Neural crest cell (in vitro differentiated cells): ENCODE measurements around the gene JUNB. TPM values are rescaled to one million over a fixed set of nuclear protein-coding genes. Genes with fewer than 3 reads are reported as not detected.

Source experiments
- DNase-seq: peaks from one replicate; pipeline ENCODE4 v3.0.0; 2021; ENCODE audit warnings: low read depth, mixed read lengths, low spot score
- H3K27ac Mint-ChIP-seq: one replicate; pipeline ENCODE4 v1.8.0; 2021; ENCODE audit warnings: mild to moderate bottlenecking, mixed read lengths; ENCODE audit not compliant: unreplicated experiment
- H3K27me3 Mint-ChIP-seq: 2 replicates; pipeline ENCODE4 v1.8.0; 2021; ENCODE audit warnings: low read depth, mild to moderate bottlenecking, mixed read lengths
- H3K36me3 Mint-ChIP-seq: 2 replicates; pipeline ENCODE4 v1.8.0; 2021; ENCODE audit warnings: low read depth, mild to moderate bottlenecking, mixed read lengths
- H3K4me1 Mint-ChIP-seq: 2 replicates; pipeline ENCODE4 v1.8.0; 2021; ENCODE audit warnings: mixed read lengths
- H3K4me3 Mint-ChIP-seq: one replicate; pipeline ENCODE4 v1.8.0; 2021; ENCODE audit warnings: mild to moderate bottlenecking, mixed read lengths
- H3K9me3 Mint-ChIP-seq: 2 replicates; pipeline ENCODE4 v1.8.0; 2021; ENCODE audit warnings: mixed read lengths
- long read RNA-seq: library from polyadenylated mRNA; unstranded; transcript quantifications from one replicate; pipeline ENCODE4 v2.0.0, GENCODE V29; 2020
- total RNA-seq: library from RNA; stranded (reverse); gene quantifications from 2 replicates; pipeline ENCODE4 v1.2.1, GENCODE V29; 2021
- TF ChIP-seq, protein P1 (sequence below): fragments of 200-600 bp; sonication (generic); conservative IDR thresholded peaks from 2 replicates; pipeline ENCODE4 v1.5.0; 2021; ENCODE audit warnings: antibody characterized with exemption, mild to moderate bottlenecking

JUNB gene
- 9.3 and 9.6 TPM in 2 replicates for total RNA-seq
- long read RNA-seq = 0 reads

DNA sequence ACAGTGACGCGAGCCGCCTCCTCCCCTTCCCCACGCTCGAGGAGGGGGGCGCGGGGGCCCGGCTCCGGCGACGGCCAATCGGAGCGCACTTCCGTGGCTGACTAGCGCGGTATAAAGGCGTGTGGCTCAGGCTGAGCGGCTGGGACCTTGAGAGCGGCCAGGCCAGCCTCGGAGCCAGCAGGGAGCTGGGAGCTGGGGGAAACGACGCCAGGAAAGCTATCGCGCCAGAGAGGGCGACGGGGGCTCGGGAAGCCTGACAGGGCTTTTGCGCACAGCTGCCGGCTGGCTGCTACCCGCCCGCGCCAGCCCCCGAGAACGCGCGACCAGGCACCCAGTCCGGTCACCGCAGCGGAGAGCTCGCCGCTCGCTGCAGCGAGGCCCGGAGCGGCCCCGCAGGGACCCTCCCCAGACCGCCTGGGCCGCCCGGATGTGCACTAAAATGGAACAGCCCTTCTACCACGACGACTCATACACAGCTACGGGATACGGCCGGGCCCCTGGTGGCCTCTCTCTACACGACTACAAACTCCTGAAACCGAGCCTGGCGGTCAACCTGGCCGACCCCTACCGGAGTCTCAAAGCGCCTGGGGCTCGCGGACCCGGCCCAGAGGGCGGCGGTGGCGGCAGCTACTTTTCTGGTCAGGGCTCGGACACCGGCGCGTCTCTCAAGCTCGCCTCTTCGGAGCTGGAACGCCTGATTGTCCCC, at the start of gene JUNB:
Gene JUNB (plus strand): TSS at position 142 of the 706 bp plus-strand sequence. CDS start 286 bp downstream, at position 428.
- Mint-ChIP-seq H3K27ac (peak within 1 kb of the TSS; percentile 90), H3K4me3 (peak within 1 kb of the TSS; percentile 94), H3K4me1 (peaks cover 48% of the 10 kb centered on the region), H3K36me3 (no peaks in the 10 kb centered on the region), H3K27me3 (peaks cover 18% of the 10 kb centered on the region), H3K9me3 (no peaks in the 10 kb centered on the region)
- TF ChIP-seq, protein P1, sequence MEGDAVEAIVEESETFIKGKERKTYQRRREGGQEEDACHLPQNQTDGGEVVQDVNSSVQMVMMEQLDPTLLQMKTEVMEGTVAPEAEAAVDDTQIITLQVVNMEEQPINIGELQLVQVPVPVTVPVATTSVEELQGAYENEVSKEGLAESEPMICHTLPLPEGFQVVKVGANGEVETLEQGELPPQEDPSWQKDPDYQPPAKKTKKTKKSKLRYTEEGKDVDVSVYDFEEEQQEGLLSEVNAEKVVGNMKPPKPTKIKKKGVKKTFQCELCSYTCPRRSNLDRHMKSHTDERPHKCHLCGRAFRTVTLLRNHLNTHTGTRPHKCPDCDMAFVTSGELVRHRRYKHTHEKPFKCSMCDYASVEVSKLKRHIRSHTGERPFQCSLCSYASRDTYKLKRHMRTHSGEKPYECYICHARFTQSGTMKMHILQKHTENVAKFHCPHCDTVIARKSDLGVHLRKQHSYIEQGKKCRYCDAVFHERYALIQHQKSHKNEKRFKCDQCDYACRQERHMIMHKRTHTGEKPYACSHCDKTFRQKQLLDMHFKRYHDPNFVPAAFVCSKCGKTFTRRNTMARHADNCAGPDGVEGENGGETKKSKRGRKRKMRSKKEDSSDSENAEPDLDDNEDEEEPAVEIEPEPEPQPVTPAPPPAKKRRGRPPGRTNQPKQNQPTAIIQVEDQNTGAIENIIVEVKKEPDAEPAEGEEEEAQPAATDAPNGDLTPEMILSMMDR = peak; percentile 35
- DNase-seq = peak; percentile 88

- no peak for DNase-seq
- Mint-ChIP-seq H3K27ac (no peak overlapping the region), H3K9me3 (no peaks in the 10 kb centered on the region), H3K4me3 (no peak overlapping the region), H3K27me3 (peaks cover 19% of the 10 kb centered on the region), H3K4me1 (no peaks in the 10 kb centered on the region), H3K36me3 (peaks cover 16% of the 10 kb centered on the region)
- TF ChIP-seq, protein P1 = no peak
These were observed 46.0 kb upstream of the JUNB start for GRCh38 chr19:12745166-12745897.

GRCh38 chr19:12748489-12748888, 42.8 kb upstream of the JUNB start:
- no peak for DNase-seq
- peaks cover 11% of the 10 kb centered on the region for H3K36me3 Mint-ChIP-seq
- H3K27ac Mint-ChIP-seq = no peak overlapping the region
- H3K4me1 Mint-ChIP-seq = no peaks in the 10 kb centered on the region
- no peaks in the 10 kb centered on the region for H3K9me3 Mint-ChIP-seq
- H3K4me3 Mint-ChIP-seq = no peak overlapping the region
- TF ChIP-seq, protein P1 = no peak
- H3K27me3 Mint-ChIP-seq = peaks cover 49% of the 10 kb centered on the region

GRCh38 chr19:12749938-12750521, 41.3 kb upstream of the JUNB start:
- DNase-seq = no peak
- Mint-ChIP-seq H3K9me3 (no peaks in the 10 kb centered on the region), H3K36me3 (peaks cover 11% of the 10 kb centered on the region), H3K4me1 (no peaks in the 10 kb centered on the region), H3K27ac (no peak overlapping the region), H3K27me3 (peaks cover 53% of the 10 kb centered on the region), H3K4me3 (no peak overlapping the region)
- TF ChIP-seq, protein P1 = no peak

DNA sequence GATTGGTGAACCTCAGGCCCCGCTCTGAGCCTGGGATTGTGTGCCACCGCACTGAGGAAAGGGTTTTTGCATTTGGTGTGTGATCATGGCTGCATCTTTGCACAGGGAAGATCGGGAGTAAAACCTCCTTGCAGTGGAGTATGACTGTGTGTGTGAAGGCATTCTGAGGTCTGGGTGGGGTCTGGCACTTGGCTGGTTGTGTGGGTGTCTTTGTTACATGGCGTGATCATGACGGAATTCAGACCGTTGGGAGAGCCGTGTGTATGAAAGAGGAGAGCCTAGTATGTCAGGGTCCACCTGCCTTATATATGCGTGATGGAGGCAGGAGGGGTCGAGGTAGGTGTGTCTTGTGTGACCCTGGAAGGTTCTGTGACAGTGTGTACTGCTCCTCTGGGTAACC, 40.4 kb upstream of the JUNB start:
- no peak overlapping the region for H3K27ac Mint-ChIP-seq
- H3K36me3 Mint-ChIP-seq = peaks cover 11% of the 10 kb centered on the region
- H3K27me3 Mint-ChIP-seq = peaks cover 55% of the 10 kb centered on the region
- no peak for DNase-seq
- H3K4me1 Mint-ChIP-seq = no peaks in the 10 kb centered on the region
- no peaks in the 10 kb centered on the region for H3K9me3 Mint-ChIP-seq
- TF ChIP-seq, protein P1 = no peak
- no peak overlapping the region for H3K4me3 Mint-ChIP-seq
